Measurements from ENCODE around the gene NPFF. TPM values are rescaled to one million over a fixed set of nuclear protein-coding genes. Genes with fewer than 3 reads are reported as not detected.
"Not testable (repeated sequence)": the region's sequence is repeated elsewhere in the genome, so short reads cannot be mapped to it uniquely, and the experiment has no call there.

NPFF gene
- total RNA-seq, 1 donor from 2014 or later: not detected

GRCh38 chr12:53483979-53484377, 23.3 kb downstream of the NPFF start:
- TF ChIP-seq, protein P1, sequence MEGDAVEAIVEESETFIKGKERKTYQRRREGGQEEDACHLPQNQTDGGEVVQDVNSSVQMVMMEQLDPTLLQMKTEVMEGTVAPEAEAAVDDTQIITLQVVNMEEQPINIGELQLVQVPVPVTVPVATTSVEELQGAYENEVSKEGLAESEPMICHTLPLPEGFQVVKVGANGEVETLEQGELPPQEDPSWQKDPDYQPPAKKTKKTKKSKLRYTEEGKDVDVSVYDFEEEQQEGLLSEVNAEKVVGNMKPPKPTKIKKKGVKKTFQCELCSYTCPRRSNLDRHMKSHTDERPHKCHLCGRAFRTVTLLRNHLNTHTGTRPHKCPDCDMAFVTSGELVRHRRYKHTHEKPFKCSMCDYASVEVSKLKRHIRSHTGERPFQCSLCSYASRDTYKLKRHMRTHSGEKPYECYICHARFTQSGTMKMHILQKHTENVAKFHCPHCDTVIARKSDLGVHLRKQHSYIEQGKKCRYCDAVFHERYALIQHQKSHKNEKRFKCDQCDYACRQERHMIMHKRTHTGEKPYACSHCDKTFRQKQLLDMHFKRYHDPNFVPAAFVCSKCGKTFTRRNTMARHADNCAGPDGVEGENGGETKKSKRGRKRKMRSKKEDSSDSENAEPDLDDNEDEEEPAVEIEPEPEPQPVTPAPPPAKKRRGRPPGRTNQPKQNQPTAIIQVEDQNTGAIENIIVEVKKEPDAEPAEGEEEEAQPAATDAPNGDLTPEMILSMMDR (conservative IDR thresholded peaks at IDR 0.05): no peak
- H3K9me3 Mint-ChIP-seq: no peaks in the 10 kb centered on the region
- H3K4me1 Mint-ChIP-seq: peaks cover 19% of the 10 kb centered on the region
- peak overlapping the region; percentile 74 for H3K4me3 Mint-ChIP-seq
- H3K36me3 Mint-ChIP-seq (ENCODE audit: low read depth): peaks cover 28% of the 10 kb centered on the region
- H3K27ac Mint-ChIP-seq (ENCODE audit: unreplicated experiment): peak overlapping the region; percentile 71
- peaks cover 18% of the 10 kb centered on the region for H3K27me3 Mint-ChIP-seq (ENCODE audit: low read depth)
- DNase-seq (ENCODE audit: low read depth, low spot score): no peak

GRCh38 chr12:53483225-53483978, 23.9 kb downstream of the NPFF start:
- DNase-seq (ENCODE audit: low read depth, low spot score): no peak
- Mint-ChIP-seq H3K4me3 (peak overlapping the region; percentile 74), H3K9me3 (no peaks in the 10 kb centered on the region), H3K27me3 (ENCODE audit: low read depth) (peaks cover 18% of the 10 kb centered on the region), H3K36me3 (ENCODE audit: low read depth) (peaks cover 28% of the 10 kb centered on the region), H3K4me1 (peaks cover 22% of the 10 kb centered on the region), H3K27ac (ENCODE audit: unreplicated experiment) (peak overlapping the region; percentile 71)
- TF ChIP-seq, protein P1 (conservative IDR thresholded peaks at IDR 0.05): no peak

- no peaks in the 10 kb centered on the region for H3K9me3 Mint-ChIP-seq
- H3K36me3 Mint-ChIP-seq (ENCODE audit: low read depth): peaks cover 27% of the 10 kb centered on the region
- peaks cover 17% of the 10 kb centered on the region for H3K27me3 Mint-ChIP-seq (ENCODE audit: low read depth)
- TF ChIP-seq, protein P1 (conservative IDR thresholded peaks at IDR 0.05): no peak
- no peak overlapping the region for H3K27ac Mint-ChIP-seq (ENCODE audit: unreplicated experiment)
- no peak for DNase-seq (ENCODE audit: low read depth, low spot score)
- no peak overlapping the region for H3K4me3 Mint-ChIP-seq
- H3K4me1 Mint-ChIP-seq: peaks cover 22% of the 10 kb centered on the region
Measured at GRCh38 chr12:53482626-53483168, 24.6 kb downstream of the NPFF start.

DNA sequence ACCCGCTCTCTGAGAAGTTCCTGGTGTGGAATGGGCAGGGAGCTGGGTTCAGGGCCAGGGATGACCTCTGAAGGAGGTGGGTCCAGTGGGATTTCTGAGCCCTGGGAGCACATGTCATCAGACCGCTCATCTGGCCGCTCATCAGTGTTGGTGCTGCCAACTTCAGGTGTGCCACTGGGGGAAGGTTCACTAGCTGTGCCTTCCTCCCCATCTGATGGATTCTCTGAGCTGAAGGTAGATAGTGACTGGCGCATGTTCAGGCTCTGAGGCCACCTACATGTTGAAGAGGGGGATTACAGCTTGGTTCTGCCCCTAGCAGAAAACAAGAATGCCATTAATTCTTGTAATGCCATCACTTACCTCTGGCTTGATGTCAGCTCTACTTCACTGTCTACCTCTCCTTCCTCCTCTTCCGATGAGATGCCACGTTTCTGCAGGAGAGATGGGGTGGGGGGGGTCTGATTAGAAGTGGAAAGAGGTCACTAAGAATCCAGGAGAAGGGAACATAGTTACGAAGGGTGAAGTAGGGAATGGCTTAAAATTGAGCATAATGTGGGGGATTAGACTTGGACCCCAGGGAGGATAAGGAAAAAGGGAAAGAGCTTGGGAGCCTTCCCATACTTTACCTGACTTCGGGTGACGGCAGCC, 25.2 kb downstream of the NPFF start:
- DNase-seq (ENCODE audit: low read depth, low spot score): no peak
- H3K36me3 Mint-ChIP-seq (ENCODE audit: low read depth): peaks cover 26% of the 10 kb centered on the region
- H3K4me1 Mint-ChIP-seq: peaks cover 23% of the 10 kb centered on the region
- TF ChIP-seq, protein P1 (conservative IDR thresholded peaks at IDR 0.05): peak; percentile 47
- H3K27ac Mint-ChIP-seq (ENCODE audit: unreplicated experiment): peak overlapping the region; percentile 52
- no peaks in the 10 kb centered on the region for H3K9me3 Mint-ChIP-seq
- peak overlapping the region; percentile 79 for H3K4me3 Mint-ChIP-seq
- H3K27me3 Mint-ChIP-seq (ENCODE audit: low read depth): peaks cover 13% of the 10 kb centered on the region

DNA sequence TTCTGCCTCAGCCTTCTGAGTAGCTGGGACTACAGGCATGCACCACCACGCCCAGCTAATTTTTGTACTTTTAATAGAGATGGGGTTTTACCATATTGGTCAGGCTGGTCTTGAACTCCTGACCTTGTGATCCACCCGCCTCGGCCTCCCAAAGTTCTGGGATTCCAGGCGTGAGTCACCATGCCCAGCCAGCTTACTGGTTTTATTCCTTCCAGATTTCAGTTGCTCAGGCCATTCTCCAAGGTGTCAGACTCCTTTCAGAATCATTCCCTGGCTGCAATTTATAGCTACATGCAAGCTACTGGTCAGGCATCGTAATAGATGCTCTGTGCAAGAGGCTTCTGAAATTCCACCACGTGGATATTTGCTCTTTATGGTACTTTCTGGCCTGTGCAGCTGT, 25.8 kb downstream of the NPFF start:
- not testable (repeated sequence) for DNase-seq (ENCODE audit: low read depth, low spot score); H3K9me3 Mint-ChIP-seq; H3K27ac Mint-ChIP-seq (ENCODE audit: unreplicated experiment)
- Mint-ChIP-seq H3K36me3 (ENCODE audit: low read depth) (peaks cover 33% of the 10 kb centered on the region), H3K4me1 (peaks cover 29% of the 10 kb centered on the region), H3K4me3 (peak overlapping the region; percentile 79), H3K27me3 (ENCODE audit: low read depth) (peaks cover 16% of the 10 kb centered on the region)

Data from neural crest cell (in vitro differentiated cells).